ENCODE data around the gene DISC1.

GRCh38 chr1:231936983-231937775 is 310.6 kb downstream of the DISC1 start:
- TF ChIP-seq CTCF (IDR thresholded peaks at IDR 0.05; ENCODE audit: poor library complexity, severe bottlenecking) (no peak), EZH2 (IDR thresholded peaks at IDR 0.05; ENCODE audit: borderline replicate concordance, insufficient read depth, low read length, poor library complexity, severe bottlenecking) (no peak), EP300 (conservative IDR thresholded peaks at IDR 0.05; ENCODE audit: poor library complexity, severe bottlenecking) (no peak), REST (IDR thresholded peaks at IDR 0.05; ENCODE audit: borderline replicate concordance) (no peak), POLR2AphosphoS5 (IDR thresholded peaks at IDR 0.05) (no peak), SMC3 (conservative IDR thresholded peaks at IDR 0.05; ENCODE audit: poor library complexity) (no peak), TAF1 (IDR thresholded peaks at IDR 0.05; ENCODE audit: low read depth) (no peak), RAD21 (conservative IDR thresholded peaks at IDR 0.05) (no peak), MXI1 (conservative IDR thresholded peaks at IDR 0.05; ENCODE audit: poor library complexity, severe bottlenecking) (no peak)

All from neural cell (in vitro differentiated cells).